ENCODE measurements around the gene MZB1. TPM values are rescaled to one million over a fixed set of nuclear protein-coding genes. Genes with fewer than 3 reads are reported as not detected.
A peak's percentile ranks its signal among the peaks of the same experiment; 100 is the strongest.

The MZB1 gene
- polyA plus RNA-seq, 1 donor from 2014 or later: not detected

GRCh38 chr5:139438707-139439012 is 48.9 kb upstream of the MZB1 start:
- Histone ChIP-seq H3K9ac (ENCODE audit: low read length) (peak overlapping the region; percentile 95), H2AFZ (ENCODE audit: low read depth, low read length) (peak overlapping the region; percentile 83)

GRCh38 chr5:139435676-139436075 is 46.0 kb upstream of the MZB1 start:
- Histone ChIP-seq H2AFZ (ENCODE audit: low read depth, low read length) (no peak overlapping the region), H3K27ac (ENCODE audit: low read length) (no peak overlapping the region), H3K9me3 (ENCODE audit: low read length) (no peaks in the 10 kb centered on the region), H3K4me2 (ENCODE audit: low read length) (no peak overlapping the region), H4K20me1 (ENCODE audit: insufficient read depth) (no peaks in the 10 kb centered on the region), H3K36me3 (ENCODE audit: insufficient read depth, low read length) (peaks cover 4% of the 10 kb centered on the region), H3K9me2 (ENCODE audit: insufficient read depth, low read length) (no peaks in the 10 kb centered on the region), H3K79me2 (replicated peaks; ENCODE audit: insufficient read depth, low read length) (peaks cover 3% of the 10 kb centered on the region), H3F3A (ENCODE audit: insufficient read depth, low read length, poor library complexity, severe bottlenecking) (no peaks in the 10 kb centered on the region), H3K4me3 (ENCODE audit: low read length) (no peak overlapping the region), H3K27me3 (ENCODE audit: insufficient read depth, low read depth, low read length) (no peaks in the 10 kb centered on the region), H3K9ac (ENCODE audit: low read length) (no peak overlapping the region)
- TF ChIP-seq TAF1 (IDR thresholded peaks at IDR 0.05; ENCODE audit: low read depth) (no peak), CTCF (IDR thresholded peaks at IDR 0.05; ENCODE audit: poor library complexity, severe bottlenecking) (no peak), MXI1 (conservative IDR thresholded peaks at IDR 0.05; ENCODE audit: poor library complexity, severe bottlenecking) (no peak), EZH2 (IDR thresholded peaks at IDR 0.05; ENCODE audit: borderline replicate concordance, insufficient read depth, low read length, poor library complexity, severe bottlenecking) (no peak), SMC3 (conservative IDR thresholded peaks at IDR 0.05; ENCODE audit: poor library complexity) (no peak), RAD21 (conservative IDR thresholded peaks at IDR 0.05) (no peak), POLR2AphosphoS5 (IDR thresholded peaks at IDR 0.05) (no peak), EP300 (conservative IDR thresholded peaks at IDR 0.05; ENCODE audit: poor library complexity, severe bottlenecking) (no peak), REST (IDR thresholded peaks at IDR 0.05; ENCODE audit: borderline replicate concordance) (no peak)

More at GRCh38 chr5:139438707-139439012, 48.9 kb upstream of the MZB1 start:
- H3K9me3 ChIP-seq (ENCODE audit: low read length): no peaks in the 10 kb centered on the region
- peak overlapping the region; percentile 89 for H3K27ac ChIP-seq (ENCODE audit: low read length)
- TF ChIP-seq MXI1 (conservative IDR thresholded peaks at IDR 0.05; ENCODE audit: poor library complexity, severe bottlenecking) (no peak), CTCF (IDR thresholded peaks at IDR 0.05; ENCODE audit: poor library complexity, severe bottlenecking) (no peak)
- H3K9me2 ChIP-seq (ENCODE audit: insufficient read depth, low read length): no peaks in the 10 kb centered on the region
- no peaks in the 10 kb centered on the region for H3K27me3 ChIP-seq (ENCODE audit: insufficient read depth, low read depth, low read length)
- H3K36me3 ChIP-seq (ENCODE audit: insufficient read depth, low read length): no peaks in the 10 kb centered on the region
- H3K4me3 ChIP-seq (ENCODE audit: low read length): peak overlapping the region; percentile 85
- peak overlapping the region; percentile 98 for H3K4me2 ChIP-seq (ENCODE audit: low read length)
- H3F3A ChIP-seq (ENCODE audit: insufficient read depth, low read length, poor library complexity, severe bottlenecking): no peaks in the 10 kb centered on the region
- H3K79me2 ChIP-seq (replicated peaks; ENCODE audit: insufficient read depth, low read length): peaks cover 3% of the 10 kb centered on the region
- H4K20me1 ChIP-seq (ENCODE audit: insufficient read depth): no peaks in the 10 kb centered on the region

All from neural cell (in vitro differentiated cells).